AG04449 (cell line): Measurements from ENCODE around the gene NAB2.
"Not testable (repeated sequence)": the region's sequence is repeated elsewhere in the genome, so short reads cannot be mapped to it uniquely, and the experiment has no call there.

Experiments used
- CTCF ChIA-PET: fragments of 350-600 bp; formaldehyde crosslinking; extraction: SDS; loops from one replicate; lab custom pipeline; 2021; ENCODE audit warnings: antibody characterized with exemption; lab: Yijun Ruan, JAX
- POLR2A ChIA-PET: fragments of 400-600, 350-600 bp; formaldehyde crosslinking; extraction: SDS; loops from one replicate; lab custom pipeline; 2020; ENCODE audit warnings: antibody characterized with exemption, inconsistent platforms; lab: Yijun Ruan, JAX
- DNase-seq: peaks from one replicate; pipeline ENCODE4 v3.0.0-alpha.2; 2010; ENCODE audit warnings: low read depth, low spot score
- H3K4me3 ChIP-seq: 2 replicates; pipeline ENCODE4 v1.5.1; 2011; ENCODE audit warnings: low read depth, mild to moderate bottlenecking, control low read depth, low read length
- TF ChIP-seq, protein P1 (sequence below): IDR thresholded peaks from one replicate; pipeline ENCODE4 v1.5.1; 2011; ENCODE audit warnings: mild to moderate bottlenecking, moderate library complexity, low read length, control low read depth, inconsistent platforms; ENCODE audit not compliant: insufficient read depth; ENCODE audit errors: missing control alignments

The NAB2 gene

DNA sequence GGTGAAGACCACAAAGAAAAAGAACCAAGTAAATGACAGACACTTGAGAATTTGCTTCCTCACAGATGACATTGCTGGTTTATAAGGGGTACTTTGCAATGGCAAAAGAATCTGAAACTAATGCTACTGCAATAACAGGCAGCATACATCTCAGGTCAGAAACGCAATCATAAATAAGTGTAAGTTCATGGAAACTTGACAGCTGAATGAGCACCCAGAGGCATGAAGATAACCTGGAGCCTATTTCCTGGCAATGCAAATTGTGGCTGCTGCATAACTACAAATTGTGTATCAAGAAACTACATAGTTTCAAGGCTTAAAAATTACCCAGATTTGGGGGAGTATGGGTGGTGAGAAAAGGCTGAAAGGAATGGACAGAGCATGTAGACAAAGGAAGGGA, 30.5 kb upstream of the NAB2 start:
- POLR2A ChIA-PET, result no interaction called here
- DNase-seq, result no peak
- H3K4me3 ChIP-seq, result no peak overlapping the region
- TF ChIP-seq, protein P1, sequence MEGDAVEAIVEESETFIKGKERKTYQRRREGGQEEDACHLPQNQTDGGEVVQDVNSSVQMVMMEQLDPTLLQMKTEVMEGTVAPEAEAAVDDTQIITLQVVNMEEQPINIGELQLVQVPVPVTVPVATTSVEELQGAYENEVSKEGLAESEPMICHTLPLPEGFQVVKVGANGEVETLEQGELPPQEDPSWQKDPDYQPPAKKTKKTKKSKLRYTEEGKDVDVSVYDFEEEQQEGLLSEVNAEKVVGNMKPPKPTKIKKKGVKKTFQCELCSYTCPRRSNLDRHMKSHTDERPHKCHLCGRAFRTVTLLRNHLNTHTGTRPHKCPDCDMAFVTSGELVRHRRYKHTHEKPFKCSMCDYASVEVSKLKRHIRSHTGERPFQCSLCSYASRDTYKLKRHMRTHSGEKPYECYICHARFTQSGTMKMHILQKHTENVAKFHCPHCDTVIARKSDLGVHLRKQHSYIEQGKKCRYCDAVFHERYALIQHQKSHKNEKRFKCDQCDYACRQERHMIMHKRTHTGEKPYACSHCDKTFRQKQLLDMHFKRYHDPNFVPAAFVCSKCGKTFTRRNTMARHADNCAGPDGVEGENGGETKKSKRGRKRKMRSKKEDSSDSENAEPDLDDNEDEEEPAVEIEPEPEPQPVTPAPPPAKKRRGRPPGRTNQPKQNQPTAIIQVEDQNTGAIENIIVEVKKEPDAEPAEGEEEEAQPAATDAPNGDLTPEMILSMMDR, result no peak
- CTCF ChIA-PET, result interaction anchor here (1.2 to 11.6 kb wide), 5 partner anchors 12 to 71 kb away, joined by 3 to 500 read pairs (median 95); partner anchors contain the start of genes MYO1A and ZBTB39

DNA sequence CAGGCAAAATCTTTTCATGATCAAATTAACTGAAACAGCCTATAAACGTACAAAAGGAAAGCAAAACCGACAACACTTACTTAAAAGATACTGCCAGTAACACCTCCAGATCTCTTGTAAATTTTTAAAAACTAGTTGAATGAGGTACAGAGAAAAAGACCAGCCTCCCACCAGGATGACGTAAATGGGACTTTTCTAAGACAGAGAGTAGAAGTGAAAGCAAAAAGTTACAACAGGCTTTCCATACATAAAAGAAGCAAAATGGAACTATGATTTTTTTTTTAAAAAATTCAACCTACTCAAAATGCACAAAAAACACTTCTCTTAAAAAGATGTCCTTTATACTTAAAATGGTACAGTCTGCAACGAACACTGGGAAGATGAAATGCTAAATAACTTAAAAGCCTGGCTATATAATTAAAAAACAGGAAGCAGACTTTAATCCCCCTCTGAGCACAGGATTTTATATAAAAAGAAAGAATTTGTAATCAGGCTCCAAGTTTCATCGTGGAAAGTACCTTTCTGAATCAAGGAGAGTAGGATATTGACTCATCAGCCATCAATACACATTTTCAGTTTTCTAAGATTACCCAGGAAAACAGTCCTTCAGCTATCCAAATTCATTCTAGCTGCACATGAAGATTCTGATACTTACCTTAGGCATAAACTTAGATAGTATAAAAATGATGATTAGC, 24.8 kb upstream of the NAB2 start:
- CTCF ChIA-PET, result interaction anchor here (1.1 to 11.6 kb wide), 8 partner anchors 8 to 310 kb away, joined by 3 to 500 read pairs (median 44); partner anchors contain the start of genes MYO1A, NEMP1, PRIM1 and TAC3
- TF ChIP-seq, protein P1, result no peak
- DNase-seq, result no peak
- POLR2A ChIA-PET, result no interaction called here
- H3K4me3 ChIP-seq, result no peak overlapping the region

DNA sequence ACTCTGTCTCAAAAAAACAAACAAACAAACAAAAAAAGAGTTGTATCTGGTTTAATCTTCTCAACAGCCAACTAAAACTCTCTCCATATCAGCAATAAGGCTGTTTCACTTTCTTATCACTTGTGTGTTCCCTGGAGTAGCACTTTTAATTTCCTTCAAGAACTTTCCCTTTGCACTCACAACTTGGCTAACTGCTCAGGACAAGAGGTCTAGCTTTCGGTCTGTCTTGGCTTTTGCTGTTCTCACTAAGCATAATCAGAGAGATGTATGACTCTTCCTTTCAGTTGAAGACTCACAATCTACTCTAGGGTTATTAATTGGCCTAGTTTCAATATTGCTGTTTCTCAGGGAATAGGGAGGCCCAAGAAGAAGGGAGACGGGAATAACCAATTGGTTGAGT, 22.7 kb upstream of the NAB2 start:
- POLR2A ChIA-PET, result no interaction called here
- CTCF ChIA-PET, result interaction anchor here (0.9 to 11.6 kb wide), 11 partner anchors 9 to 308 kb away, joined by 3 to 500 read pairs (median 4); partner anchors contain the start of genes STAT6 and ZBTB39
- TF ChIP-seq, protein P1, result no peak
- no peak for DNase-seq
- no peak overlapping the region for H3K4me3 ChIP-seq

DNA sequence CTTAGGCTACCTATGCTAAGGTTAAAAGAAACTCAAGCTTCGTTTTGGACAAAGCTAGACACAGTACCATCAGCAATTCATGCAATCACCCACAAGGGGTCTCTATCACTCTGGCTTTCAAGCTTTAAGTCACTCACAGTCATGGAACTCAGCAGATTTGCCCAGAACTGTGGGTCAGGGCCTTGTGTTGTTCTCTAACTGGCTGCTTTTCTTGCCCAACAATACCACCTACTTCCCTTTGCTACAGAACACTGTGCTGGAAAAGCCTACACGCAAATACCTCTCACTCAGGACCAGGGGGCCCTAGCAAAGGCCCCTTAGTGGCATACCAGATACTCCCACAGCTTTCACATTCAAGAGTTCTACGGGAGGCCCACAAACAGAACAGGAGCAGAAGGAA, 19.4 kb upstream of the NAB2 start:
- TF ChIP-seq, protein P1, result peak; percentile 70
- H3K4me3 ChIP-seq, result no peak overlapping the region
- POLR2A ChIA-PET, result interaction anchor here (0.6 to 1.3 kb wide), 7 partner anchors 19 to 100 kb away, joined by 3 to 24 read pairs (median 4); partner anchors contain the start of gene STAT6
- DNase-seq, result no peak
- CTCF ChIA-PET, result interaction anchor here (0.7 to 9.3 kb wide), 43 partner anchors 9 to 315 kb away, joined by 3 to 148 read pairs (median 5); partner anchors contain the start of genes LRP1, NEMP1, STAT6 and ZBTB39

DNA sequence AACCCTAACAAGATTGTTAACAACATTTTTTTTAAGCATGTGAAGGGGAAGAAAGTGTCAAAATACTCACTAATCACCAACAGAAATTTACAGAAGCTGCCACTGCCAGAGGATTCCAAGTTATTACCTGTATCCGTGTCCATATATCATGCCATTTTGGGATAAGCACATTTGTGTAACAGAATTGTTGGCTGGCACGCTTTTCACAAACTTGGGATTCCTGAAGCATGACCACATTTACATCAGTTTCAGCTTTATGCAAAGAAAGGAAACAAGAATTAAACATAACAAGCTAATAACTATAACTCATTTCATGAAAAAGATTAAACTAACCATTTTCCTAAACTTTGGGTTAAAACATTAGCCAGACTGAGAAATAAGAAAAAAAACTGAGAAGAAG, 16.3 kb upstream of the NAB2 start:
- TF ChIP-seq, protein P1, result no peak
- ChIA-PET CTCF (interaction anchor here (1.0 to 9.3 kb wide), 13 partner anchors 12 to 170 kb away, joined by 3 to 148 read pairs (median 6); partner anchors contain the start of genes LRP1, SHMT2 and STAT6), POLR2A (no interaction called here)
- DNase-seq, result no peak
- no peak overlapping the region for H3K4me3 ChIP-seq

DNA sequence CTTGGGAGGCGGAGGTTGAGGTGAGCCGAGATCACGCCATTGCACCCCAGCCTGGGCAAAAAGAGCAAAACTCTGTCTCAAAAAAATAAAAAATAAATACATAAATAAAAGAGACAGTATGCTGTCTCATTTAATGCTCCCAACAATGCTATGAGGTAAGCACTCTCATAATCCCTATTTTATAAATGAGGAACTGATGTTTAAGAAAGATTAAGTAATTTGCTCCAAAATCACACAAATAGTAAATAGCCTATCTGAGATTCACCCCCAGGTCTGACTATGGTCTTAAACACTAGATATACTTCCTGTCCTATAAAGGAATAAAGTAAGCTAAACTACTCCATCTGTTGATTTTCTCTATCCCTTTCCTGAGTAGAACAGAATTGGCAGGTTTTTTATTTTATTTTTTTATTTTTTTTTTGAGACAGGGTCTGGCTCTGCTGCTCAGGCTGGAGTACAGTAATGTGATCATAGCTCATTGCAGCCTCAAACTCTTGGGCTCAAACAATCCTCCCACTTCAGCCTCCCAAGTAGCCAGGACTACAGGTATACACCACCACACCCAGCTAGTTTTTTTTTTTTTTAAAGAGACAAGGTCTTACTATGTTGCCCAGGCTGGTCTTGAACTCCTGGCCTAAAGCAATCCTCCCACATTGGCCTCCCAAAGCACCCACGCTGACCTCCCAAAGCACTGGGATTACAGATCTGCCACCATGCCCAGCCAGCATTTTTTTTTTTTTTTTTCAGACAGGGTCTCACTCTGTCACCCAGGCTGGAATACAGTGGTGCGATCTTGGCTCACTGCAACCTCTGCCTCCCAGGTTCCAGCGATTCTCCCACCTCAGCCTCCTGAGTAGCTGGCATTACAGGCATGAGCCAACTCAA, 15.1 kb upstream of the NAB2 start:
- DNase-seq, H3K4me3 ChIP-seq: not testable (repeated sequence)
- ChIA-PET POLR2A (interaction anchor here (0.8 kb wide), 1 partner anchor 53 kb away, joined by 3 read pairs; no protein-coding TSS in a partner anchor), CTCF (interaction anchor here (1.1 to 9.3 kb wide), 12 partner anchors 8 to 190 kb away, joined by 3 to 148 read pairs (median 6); partner anchors contain the start of genes LRP1, SHMT2 and STAT6)
